Stimulated activated CD8-positive, alpha-beta memory T cell treated with anti-CD3 and anti-CD28 coated beads, Interleukin-4, amount 100 ng/mL, for 24 hours (primary cell): ENCODE results near the gene HID1.
A peak's percentile ranks its signal among the peaks of the same experiment; 100 is the strongest.
"Not testable (repeated sequence)": the region's sequence is repeated elsewhere in the genome, so short reads cannot be mapped to it uniquely, and the experiment has no call there.

ENCODE experiments used
- DNase-seq: peaks from one replicate; pipeline ENCODE4 v3.0.0-alpha.2; 2020; ENCODE audit warnings: low read depth

HID1 gene, protein sequence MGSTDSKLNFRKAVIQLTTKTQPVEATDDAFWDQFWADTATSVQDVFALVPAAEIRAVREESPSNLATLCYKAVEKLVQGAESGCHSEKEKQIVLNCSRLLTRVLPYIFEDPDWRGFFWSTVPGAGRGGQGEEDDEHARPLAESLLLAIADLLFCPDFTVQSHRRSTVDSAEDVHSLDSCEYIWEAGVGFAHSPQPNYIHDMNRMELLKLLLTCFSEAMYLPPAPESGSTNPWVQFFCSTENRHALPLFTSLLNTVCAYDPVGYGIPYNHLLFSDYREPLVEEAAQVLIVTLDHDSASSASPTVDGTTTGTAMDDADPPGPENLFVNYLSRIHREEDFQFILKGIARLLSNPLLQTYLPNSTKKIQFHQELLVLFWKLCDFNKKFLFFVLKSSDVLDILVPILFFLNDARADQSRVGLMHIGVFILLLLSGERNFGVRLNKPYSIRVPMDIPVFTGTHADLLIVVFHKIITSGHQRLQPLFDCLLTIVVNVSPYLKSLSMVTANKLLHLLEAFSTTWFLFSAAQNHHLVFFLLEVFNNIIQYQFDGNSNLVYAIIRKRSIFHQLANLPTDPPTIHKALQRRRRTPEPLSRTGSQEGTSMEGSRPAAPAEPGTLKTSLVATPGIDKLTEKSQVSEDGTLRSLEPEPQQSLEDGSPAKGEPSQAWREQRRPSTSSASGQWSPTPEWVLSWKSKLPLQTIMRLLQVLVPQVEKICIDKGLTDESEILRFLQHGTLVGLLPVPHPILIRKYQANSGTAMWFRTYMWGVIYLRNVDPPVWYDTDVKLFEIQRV

DNA sequence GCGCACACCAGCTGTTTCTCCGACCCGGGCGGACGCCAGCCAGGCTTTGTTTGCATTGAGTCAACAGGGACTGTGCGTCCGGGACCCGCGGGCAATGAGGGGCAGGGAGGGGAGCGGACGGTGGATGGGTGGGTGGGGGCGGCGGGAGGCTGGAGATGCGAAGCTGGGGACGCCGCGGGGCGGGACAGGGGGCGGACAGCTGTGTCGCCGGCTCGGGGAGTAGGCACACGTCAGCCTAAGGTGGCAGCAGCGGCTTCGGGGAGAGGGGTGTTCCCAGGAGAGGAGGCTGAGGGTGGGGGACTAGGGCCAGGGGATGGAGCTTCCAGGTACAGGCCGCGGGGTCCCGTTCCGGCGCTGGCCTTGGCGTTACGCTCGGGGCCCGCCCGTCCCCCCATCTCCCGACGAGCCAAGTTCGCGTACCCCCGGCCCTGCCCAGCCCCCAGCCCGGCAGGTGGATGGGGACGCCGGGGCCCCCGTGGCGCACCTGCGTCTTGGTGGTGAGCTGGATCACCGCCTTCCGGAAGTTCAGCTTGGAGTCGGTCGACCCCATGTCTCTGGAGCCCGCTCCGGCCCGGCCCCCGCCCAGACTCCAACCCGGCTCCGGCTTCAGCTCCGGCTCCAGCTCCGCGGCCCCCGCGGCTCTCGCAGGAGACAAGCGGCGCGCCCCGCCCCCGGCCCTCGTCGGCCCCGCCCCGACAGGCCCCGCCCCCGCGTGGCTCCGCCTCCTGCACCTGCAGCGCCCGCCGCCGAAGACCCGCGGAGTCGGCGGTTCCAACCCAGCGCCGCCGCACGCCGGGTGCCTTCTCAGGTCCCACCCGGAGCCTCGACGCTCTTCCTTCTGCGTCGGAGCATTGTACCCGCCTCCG is at the start of gene HID1:
Gene HID1 (minus strand): TSS at position 653 of the 866 bp plus-strand sequence. CDS start 103 bp downstream, at position 550.
- peak; percentile 73 for DNase-seq

DNA sequence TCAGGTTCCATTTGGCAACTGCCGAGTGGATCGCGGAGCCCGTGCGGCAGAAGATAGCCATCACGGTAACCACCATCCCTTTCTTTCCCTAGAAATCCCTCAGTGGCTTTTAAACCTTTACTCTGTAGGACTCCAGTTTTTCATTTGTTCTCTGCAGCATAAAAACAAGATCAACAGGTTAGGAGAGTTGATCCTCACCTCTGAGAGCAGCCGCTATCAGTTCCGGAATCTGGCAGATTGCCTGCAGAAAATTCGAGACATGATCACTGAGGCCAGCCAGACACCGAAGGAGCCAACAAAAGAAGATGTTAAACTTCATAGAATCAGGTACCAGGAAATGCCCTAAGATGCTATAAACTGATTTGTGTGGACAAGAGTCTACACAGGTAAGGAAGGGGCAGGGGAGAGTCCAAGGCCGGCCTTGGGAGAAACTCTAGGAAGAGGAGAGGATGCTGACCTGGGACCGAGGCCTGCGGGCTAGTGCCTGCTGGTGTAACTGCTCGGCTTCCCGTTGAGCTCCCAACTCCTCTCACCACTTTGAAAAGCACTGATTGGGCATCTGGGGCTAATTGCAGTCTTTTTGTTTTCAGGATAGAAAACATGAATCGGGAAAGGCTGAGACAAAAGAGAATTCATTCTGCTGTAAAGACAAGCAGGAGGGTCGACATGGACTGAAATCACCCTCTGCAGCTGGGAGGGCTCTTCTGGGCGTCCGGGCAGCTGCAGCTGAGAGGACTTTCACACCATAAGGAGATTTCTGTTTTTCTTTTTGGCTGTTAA is 48.0 kb upstream of the HID1 start:
- no peak for DNase-seq

DNA sequence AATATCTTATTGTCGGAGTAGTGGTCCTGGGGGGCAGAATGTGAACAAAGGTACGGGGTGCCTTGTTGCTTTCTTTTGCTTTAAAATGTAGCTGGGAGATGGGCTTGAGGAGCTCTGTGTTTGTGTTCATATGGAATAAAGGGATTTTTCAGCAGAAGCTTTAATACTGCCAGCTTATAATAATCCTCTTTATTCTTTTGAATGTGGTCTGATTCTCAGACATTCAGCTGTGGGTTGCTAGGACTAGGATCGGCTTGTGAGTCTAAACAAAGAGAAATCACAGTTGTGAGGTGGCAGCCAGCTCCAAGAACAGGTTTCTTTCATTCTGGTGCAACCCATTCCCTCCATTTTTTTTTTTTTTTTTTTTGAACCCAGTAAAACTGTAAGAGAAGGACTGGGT is 47.2 kb upstream of the HID1 start:
- DNase-seq = no peak

DNA sequence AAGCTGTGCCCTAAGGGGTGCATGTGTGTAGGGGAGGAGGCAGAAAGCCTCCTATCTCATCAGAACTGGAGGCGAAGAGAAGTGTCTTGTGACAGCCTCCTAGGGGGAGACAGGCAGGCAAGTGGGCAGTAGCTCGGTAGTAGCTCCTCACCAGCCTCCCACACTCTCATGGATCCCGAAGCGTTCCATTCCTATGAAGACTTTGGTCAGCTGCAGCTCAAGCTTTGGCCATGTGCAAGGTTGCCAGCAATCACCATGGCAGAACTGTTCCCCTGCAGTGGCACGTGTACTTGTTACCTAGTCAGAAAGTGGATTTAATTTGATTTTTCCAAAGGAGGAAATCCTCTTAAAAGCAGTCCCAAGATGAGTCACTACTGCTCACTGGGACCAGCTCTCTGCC is 46.6 kb upstream of the HID1 start:
- DNase-seq = no peak

DNA sequence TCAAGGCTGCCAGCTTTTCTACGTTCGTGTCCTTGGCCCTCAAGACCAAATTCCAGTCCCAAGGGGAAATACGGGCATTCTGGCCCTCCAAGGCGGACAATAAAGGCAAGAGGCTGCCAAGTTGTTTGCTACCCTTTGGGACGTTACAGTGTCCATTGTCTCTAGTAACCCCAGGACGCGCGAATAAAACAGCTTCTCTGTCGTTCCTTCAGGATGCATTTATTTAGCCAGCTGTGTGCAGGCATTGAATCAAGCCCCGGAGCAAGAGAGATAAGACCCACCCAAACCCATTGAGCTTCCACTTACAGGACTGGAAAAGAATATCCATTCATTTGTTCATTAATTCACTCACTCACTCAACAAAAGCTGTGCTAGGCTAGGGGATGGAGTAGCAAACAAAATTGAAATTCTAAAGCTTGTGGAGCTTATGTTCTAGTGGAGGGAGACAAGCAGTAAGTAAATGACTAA is 40.6 kb upstream of the HID1 start:
- DNase-seq = no peak

DNA sequence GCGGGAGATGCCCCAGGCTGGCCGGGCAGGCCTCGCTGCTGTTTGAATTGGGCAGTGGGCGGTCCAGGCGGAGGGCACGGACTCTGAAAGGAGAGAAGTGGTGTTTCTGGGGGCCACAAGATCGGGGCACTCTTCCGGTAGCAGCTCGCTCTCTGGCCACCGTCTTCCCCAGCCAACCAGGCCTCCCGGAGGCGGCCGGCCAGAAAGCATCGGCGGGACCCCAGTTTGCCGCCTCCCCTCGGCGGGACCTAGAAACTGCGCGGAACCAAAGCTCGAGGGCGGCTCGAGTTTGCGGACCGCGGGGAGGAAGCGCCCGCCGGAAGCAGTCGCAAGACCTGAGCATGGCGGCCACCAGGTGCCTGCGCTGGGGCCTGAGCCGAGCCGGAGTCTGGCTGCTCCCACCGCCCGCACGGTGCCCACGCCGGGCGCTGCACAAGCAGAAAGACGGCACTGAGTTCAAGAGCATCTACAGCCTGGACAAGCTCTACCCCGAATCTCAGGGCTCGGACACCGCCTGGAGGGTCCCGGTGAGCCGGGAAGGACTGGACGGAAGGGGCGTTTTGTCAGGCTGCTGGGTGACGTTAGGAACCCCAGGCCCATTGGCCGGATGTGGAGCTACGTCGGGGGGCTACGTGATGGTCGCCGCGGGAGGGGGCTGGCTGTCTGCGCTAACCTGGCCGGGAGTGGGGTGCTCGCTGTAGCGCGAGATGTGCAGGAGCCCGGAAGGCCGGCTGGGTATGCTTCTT is 40.0 kb upstream of the HID1 start, which contains the start of gene MRPL58:
Gene MRPL58 (plus strand): TSS at position 325 of the 746 bp plus-strand sequence. CDS start 17 bp downstream, at position 342.
- peak; percentile 77 for DNase-seq

DNA sequence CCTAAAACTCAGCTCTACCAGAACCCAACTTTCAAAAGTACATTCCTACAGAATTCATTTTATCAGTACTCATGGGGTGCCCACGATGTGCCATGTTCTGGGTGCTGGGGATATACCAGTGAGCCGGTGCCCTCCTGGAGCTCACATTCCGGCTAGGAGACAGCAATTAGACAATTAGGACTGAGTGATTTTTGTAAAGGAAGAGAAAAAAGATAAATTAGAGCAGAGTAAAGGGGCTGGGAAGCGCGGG is 39.5 kb upstream of the HID1 start:
- no peak for DNase-seq

DNA sequence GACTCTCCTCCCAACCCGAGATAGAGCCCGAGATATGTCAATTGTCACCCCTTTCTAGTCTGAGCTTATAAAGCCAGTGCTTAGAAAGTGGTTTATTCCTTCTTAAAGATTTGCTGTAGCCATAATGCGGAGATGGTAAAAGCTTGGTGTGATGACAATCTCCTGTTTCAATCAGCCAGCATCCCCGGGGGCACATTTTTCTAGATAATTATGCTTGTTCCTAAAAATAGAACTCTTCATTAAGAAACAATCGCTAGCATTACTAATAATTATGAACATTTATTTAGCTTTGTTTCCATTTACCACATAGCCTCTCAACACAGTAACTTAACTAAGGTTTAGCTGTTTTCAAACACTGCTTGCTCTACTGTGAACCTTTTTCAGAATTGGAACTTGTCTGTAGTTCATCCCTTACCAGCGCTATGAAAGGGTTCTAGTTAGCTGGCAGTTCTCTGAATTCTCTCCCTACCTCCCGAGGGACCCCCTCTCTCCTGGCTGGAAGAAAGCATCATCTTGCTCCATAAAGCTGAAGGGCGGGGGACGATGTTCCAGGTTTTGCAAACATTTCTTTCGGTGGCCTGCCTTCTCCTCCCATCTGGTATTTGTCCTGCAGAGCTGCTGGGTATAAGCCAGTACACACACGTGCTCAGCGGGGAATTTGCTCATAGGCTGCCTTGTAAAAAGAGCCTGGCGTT is 39.0 kb upstream of the HID1 start:
- DNase-seq = no peak

DNA sequence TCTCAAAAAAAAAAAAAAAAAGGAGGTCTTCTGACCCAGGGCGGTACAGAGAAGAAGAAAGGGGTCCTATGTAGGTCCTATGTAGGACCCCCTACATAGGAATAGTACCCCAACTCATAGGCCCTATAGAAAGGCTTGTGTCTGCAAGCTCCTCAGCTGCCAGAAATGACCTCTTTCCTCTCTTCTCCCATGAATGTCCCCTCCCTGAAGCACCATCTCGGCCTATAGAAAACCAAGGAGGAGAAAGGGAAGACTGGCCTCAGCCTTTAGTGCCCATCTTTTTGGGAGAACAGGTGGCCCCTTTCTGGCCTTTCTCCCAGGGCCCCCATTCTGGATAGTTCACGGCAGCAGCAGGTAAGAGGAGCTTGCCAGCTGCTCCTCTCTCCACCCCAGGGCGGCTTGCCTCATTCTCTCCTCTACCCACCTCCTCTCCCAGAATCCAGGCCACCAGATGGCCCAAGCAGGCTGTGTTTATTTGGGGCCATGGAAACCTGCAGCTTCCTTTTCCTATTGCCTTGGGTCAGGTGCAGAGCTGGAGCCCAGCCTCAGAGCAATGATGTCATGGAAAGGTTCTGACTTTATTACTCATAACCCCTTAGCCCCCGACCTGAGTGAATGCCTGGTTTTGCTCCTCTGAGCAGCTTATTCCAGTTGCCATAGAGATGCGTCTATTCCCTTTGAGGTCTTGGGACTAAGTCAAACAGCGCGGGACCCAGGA is 38.3 kb upstream of the HID1 start:
- no peak for DNase-seq

DNA sequence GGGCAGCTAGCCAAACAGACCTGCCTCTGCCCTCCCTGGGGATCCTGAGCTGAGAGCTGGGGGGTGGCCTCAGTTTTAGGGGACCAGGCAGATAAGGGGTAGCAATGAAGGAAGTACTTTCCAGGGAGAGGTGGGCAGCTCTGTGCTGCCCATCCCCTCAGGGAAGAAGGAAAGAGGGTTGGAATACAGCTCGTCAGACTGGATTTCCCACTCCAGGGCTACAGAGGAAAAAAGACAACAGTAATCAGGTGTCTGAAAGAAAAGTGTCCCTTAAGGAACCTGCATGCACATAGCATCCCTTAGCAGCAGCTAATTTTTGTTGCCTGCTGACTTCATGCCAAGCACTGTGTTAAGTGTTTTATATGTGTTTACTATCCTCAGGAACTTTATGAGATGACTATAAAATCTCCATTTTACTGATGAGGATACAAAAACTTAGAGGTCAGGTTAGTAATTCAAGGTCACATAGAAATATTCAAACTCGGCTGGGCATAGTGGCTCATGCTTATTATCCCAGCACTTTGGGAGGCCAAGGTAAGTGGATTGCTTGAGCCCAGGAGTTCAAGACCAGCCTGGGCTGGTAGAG is 36.7 kb upstream of the HID1 start:
- DNase-seq = no peak

DNA sequence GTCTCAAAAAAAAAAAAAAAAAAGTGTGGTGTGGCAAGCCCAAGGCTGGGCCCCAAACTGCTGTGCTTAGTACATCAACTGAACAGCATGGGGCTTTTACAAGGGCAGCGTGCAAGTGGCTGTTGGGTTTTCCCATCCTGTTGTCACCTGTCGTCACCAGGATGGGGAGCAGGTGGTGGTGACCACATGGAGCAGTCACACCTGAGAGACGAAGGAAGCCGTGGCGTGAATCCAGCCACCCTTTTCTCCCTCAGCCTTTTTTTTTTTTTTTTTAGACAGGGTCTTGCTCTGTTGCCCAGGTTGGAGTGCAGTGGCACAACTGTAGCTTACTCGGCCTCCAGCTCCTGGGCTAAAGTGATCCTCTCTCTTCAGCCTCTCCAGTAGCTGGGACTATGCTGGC is 35.8 kb upstream of the HID1 start:
- no peak for DNase-seq

DNA sequence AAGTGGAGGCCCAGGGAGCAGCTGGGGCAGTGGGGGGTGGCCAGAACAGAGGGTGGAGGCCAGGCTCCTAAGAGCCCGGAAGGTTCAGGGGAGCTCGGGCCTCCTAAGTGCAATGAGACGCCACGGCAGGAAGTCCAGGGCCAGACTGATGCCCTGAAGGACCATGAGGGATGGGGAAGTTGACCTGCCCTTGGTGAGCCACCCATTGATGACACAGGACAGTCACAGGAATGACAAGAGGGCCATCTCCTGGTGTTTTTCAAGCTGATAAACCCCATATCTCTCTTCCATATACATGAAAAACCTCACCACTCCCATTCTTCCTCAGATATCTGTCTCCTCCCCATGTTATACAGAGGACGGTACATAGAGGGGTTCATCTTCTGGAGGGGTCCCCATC is 34.1 kb upstream of the HID1 start:
- DNase-seq = no peak

DNA sequence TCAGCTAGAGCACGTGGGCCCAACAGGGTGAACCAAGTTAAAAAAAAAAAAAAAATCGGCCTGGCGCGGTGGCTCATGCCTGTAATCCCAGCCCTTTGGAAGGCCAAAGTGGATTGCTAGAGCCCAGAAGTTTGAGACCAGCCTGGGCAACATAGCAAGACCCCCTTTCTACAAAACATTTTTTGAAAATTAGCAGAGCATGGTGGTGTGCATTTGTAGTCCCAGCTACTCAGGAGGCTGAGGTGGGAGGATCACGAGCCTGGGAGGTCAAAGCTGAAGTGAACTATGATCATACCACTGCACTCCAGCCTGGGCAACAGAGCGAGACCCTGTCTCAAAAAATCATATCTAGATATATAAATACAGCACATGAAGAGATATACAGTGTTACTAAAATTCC is 33.5 kb upstream of the HID1 start:
- DNase-seq = not testable (repeated sequence)

DNA sequence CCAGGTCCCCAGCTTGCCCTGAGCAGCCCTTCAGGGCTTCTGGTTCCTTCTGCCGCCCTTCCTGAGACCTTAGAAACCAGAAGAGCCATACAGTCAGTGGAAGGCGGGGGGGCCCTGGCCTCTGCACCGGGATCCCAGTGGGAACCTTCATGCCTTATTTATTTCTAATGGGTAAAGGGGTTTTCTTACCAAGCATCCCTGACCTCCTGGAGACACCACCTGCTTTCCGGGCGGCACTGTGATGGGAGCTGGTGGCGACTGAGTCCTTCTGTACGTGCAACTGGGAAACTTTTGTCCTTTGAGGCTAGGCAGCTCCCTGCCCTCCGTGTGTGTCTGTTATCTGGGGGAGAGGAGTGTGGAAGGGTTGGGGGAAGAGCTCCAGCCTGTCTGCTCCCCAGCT is 32.7 kb upstream of the HID1 start:
- DNase-seq = no peak

DNA sequence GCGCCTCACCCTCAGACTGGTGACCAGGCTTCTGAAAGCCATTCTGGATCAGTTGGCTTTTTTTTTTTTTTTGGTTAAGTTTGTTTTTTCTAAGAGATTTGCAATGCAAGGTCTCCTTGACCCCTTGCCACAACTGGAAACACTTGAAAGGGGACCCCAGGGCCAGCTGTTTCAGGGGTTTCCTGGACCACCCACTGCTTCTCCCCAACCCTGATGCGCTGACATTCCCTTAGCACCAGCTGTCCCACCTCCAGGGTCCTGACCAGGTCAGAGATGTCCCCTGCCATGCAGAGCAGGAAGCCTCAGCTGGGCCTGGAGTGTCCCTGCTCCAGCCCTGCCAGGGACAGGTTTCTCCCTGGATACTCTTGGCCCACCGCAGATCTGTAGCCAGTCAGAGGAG is 31.8 kb upstream of the HID1 start:
- no peak for DNase-seq

DNA sequence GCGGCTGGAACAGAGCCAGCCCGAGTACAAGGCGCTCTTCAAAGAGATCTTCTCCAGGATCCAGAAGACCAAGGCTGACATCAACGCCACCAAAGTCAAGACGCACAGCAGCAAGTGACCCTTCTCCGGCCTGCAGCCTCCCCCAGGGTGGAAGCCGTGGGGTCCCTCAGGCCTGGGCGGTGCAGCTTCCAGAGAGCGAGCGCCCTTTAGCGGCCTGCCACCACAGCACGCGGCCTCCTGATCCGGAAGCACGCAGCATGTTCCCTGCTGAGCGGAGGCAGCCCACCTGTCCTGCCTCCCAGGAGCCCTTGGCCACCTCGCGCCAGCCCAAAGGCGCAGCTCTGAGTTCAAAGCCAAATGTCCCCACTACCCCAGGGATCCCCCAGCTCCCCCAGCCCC is 31.4 kb upstream of the HID1 start:
- no peak for DNase-seq

DNA sequence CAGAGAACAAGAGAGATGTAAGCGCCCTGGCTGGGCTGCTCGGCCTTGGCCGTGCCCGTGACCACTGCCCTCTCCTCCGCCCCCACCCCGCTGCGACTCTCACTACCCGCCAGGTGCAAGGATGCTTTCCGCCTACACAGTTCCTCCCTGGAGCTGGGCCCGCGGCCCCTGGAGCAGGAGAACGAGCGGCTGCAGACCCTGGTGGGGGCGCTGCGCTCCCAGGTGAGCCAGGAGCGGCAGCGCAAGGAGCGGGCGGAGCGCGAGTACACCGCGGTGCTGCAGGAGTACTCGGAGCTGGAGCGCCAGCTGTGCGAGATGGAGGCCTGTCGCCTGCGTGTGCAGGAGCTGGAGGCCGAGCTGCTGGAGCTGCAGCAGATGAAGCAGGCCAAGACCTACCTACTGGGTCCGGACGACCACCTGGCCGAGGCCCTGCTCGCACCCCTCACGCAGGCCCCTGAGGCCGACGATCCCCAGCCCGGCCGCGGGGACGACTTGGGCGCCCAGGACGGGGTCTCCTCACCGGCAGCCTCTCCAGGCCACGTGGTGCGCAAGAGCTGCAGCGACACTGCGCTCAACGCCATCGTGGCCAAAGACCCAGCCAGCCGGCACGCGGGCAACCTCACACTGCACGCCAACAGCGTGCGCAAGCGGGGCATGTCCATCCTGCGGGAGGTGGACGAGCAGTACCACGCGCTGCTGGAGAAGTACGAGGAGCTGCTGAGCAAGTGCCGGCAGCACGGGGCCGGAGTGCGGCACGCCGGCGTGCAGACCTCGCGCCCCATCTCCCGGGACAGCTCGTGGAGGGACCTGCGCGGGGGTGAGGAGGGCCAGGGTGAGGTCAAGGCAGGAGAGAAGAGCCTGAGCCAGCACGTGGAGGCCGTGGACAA is 30.8 kb upstream of the HID1 start:
- DNase-seq = no peak
